K562 (cell line): ENCODE data around the gene RPL27A. TPM values are rescaled to one million over a fixed set of nuclear protein-coding genes. Genes with fewer than 3 reads are reported as not detected.

Experiments
- MXD1 ChIP-seq: fragments of 250-450 bp; sonication (Bioruptor Pico); IDR thresholded peaks from 2 replicates; pipeline ENCODE4 v1.8.0; 2021; ENCODE audit warnings: borderline replicate concordance, mild to moderate bottlenecking, moderate library complexity; ENCODE audit not compliant: poor library complexity, severe bottlenecking
- PHB ChIP-seq: fragments of 250-450 bp; sonication (Bioruptor Pico); IDR thresholded peaks from 2 replicates; pipeline ENCODE4 v1.5.0; 2021
- PTBP1 ChIP-seq: fragments of 200-400 bp; formaldehyde crosslinking; IDR thresholded peaks from 2 replicates; pipeline ENCODE4 v1.6.1; 2017; ENCODE audit warnings: low read depth, low read length
- RBM15 ChIP-seq: fragments of 200-400 bp; formaldehyde crosslinking; IDR thresholded peaks from 2 replicates; pipeline ENCODE4 v1.6.1; 2018; ENCODE audit warnings: mild to moderate bottlenecking, low read length, moderate library complexity; ENCODE audit not compliant: insufficient read depth
- SMARCA5 ChIP-seq: fragments of 450-650 bp; IDR thresholded peaks from 2 replicates; pipeline ENCODE4 v1.6.1; 2016
- SP2 ChIP-seq: IDR thresholded peaks from 2 replicates; pipeline ENCODE4 v1.6.1; 2011; ENCODE audit warnings: mild to moderate bottlenecking, low read depth, low read length, moderate library complexity; ENCODE audit not compliant: poor library complexity, severe bottlenecking; ENCODE audit errors: extremely low read depth
- ZBTB11 ChIP-seq, 3 experiments: fragments of 200-800 bp in 1 of 3; fragments of 250-450 bp in 1 of 3; fragments of 450-650 bp in 1 of 3; sonication (Bioruptor Pico) in 1 of 3; sonication (Bioruptor generic) in 1 of 3; formaldehyde crosslinking in 1 of 3; IDR thresholded peaks; 2 replicates each; pipeline versions ENCODE4 v1.6.1 to v1.8.0; 2016 to 2022; ENCODE audit warnings: mild to moderate bottlenecking in 2 of 3, missing genetic modification characterization in 2 of 3, missing compliant biosample characterization in 1 of 3, moderate library complexity in 1 of 3
- ZBTB8A ChIP-seq: fragments of 450-650 bp; IDR thresholded peaks from 2 replicates; pipeline ENCODE4 v1.6.1; 2018; ENCODE audit warnings: mild to moderate bottlenecking, moderate library complexity; ENCODE audit not compliant: partially characterized antibody
- ZBTB9 ChIP-seq: fragments of 450-650 bp; formaldehyde crosslinking; IDR thresholded peaks from 2 replicates; pipeline ENCODE4 v1.4.0; 2020; ENCODE audit warnings: mild to moderate bottlenecking, moderate library complexity
- ZNF224 ChIP-seq: sonication (generic); formaldehyde crosslinking; IDR thresholded peaks from 2 replicates; pipeline ENCODE4 v1.8.0; 2022; ENCODE audit warnings: mild to moderate bottlenecking, missing genetic modification reagents
- ZNF3 ChIP-seq: fragments of 250-450 bp; sonication (Bioruptor Pico); IDR thresholded peaks from 2 replicates; pipeline ENCODE4 v1.5.0; 2021; ENCODE audit warnings: mild to moderate bottlenecking, moderate library complexity
- polyA plus RNA-seq, 8 experiments: library from polyadenylated mRNA; depleted of rRNA in 4 of 8; stranded (reverse) in 5 of 8; unstranded in 3 of 8; fragments of >200 nt; fragmentation: Nextera tagmentation in 2 of 8; fragmentation: Illumina TruSeq in 1 of 8; extraction: Ambion mirVana in 2 of 8; extraction: Trizol in 1 of 8; gene quantifications; 2 replicates each; pipeline versions ENCODE4 v1.2.1 to v1.2.3, GENCODE V29; 2011 to 2014; ENCODE audit warnings: inconsistent platforms in 1 of 8, missing spikeins in 1 of 8
- total RNA-seq, 7 experiments: library from RNA; depleted of rRNA in 6 of 7; stranded (reverse); fragments of >200 nt in 6 of 7; fragmentation: Illumina TruSeq in 2 of 7; extraction: Trizol in 2 of 7; gene quantifications; 2 replicates each; pipeline versions ENCODE4 v1.2.1 to v1.2.3, GENCODE V29; 2011 to 2021; ENCODE audit warnings: low replicate concordance in 1 of 7

RPL27A gene
- total and polyA plus RNA-seq, 9 of the 15 experiments (the other 6 are each of a cell fraction or from before 2014, with no cell fraction given) = 790 to 4,241 (median 2,267) TPM

GRCh38 chr11:8732324-8732670, 49.7 kb downstream of the RPL27A start (continued):
- TF ChIP-seq MXD1 (CRISPR knock-in tag) (no peak), ZBTB8A (no peak), ZNF3 (CRISPR knock-in tag) (no peak), PHB (CRISPR knock-in tag) (no peak), SP2 (no peak), ZBTB11 (CRISPR knock-in tag; IDR thresholded peaks at IDR 0.05) (no peak), RBM15 (no peak), ZNF224 (CRISPR knock-in tag) (no peak), ZBTB9 (CRISPR knock-in tag) (no peak), SMARCA5 (no peak), PTBP1 (no peak)
- TF ChIP-seq, all 486 proteins: peak for 0
